Measurements from ENCODE around the gene TBCB. TPM values are rescaled to one million over a fixed set of nuclear protein-coding genes. Genes with fewer than 3 reads are reported as not detected.
"Not testable (repeated sequence)": the region's sequence is repeated elsewhere in the genome, so short reads cannot be mapped to it uniquely, and the experiment has no call there.

The TBCB gene
- total RNA-seq (2014; rRNA removed; shearing (Covaris generic); ENCODE audit: low replicate concordance) = 200 and 242 TPM in 2 replicates

- DNase-seq = peak; percentile 81
- H3K4me3 ChIP-seq (ENCODE audit: low read length) = peak within 1 kb of the TSS; percentile 93
These were observed at the start of gene TBCB for GRCh38 chr19:36115453-36116343. Gene TBCB, plus strand, starts transcription at chr19:36115468. Its CDS starts 93 bp downstream, at chr19:36115561.

GRCh38 chr19:36067681-36068080 lies 47.6 kb upstream of the TBCB start:
- Histone ChIP-seq H2AFZ (ENCODE audit: low read length) (no peak overlapping the region), H3K9me3 (ENCODE audit: low read length) (no peaks in the 10 kb centered on the region), H3K9ac (ENCODE audit: low read length) (no peak overlapping the region), H4K20me1 (ENCODE audit: insufficient read depth, low read depth, low read length) (no peaks in the 10 kb centered on the region), H3K27ac (ENCODE audit: low read length) (no peak overlapping the region), H3K36me3 (ENCODE audit: insufficient read depth, low read length) (peaks cover 35% of the 10 kb centered on the region), H3K79me2 (ENCODE audit: low read length) (peaks cover 15% of the 10 kb centered on the region), H3K27me3 (ENCODE audit: low read length) (no peaks in the 10 kb centered on the region), H3K9me2 (replicated peaks; ENCODE audit: insufficient read depth, low read length) (no peaks in the 10 kb centered on the region), H3K4me1 (ENCODE audit: low read length) (peaks cover 4% of the 10 kb centered on the region; the same call in 1 of the 2 replicates), H3K4me3 (ENCODE audit: low read length) (no peak overlapping the region), H3K4me2 (ENCODE audit: low read depth, low read length, poor library complexity, severe bottlenecking) (no peak overlapping the region)
- no peak for DNase-seq

More at GRCh38 chr19:36115453-36116343, at the start of gene TBCB:
- peaks cover 9% of the 10 kb centered on the region; the same call in 1 of the 2 replicates for H3K36me3 ChIP-seq (ENCODE audit: insufficient read depth, low read length)
- peak within 1 kb of the TSS; percentile 92; the same call in 1 of the 2 replicates for H2AFZ ChIP-seq (ENCODE audit: low read length)
- H3K9me2 ChIP-seq (replicated peaks; ENCODE audit: insufficient read depth, low read length) = no peaks in the 10 kb centered on the region
- H3K27me3 ChIP-seq (ENCODE audit: low read length) = no peaks in the 10 kb centered on the region
- H3K9ac ChIP-seq (ENCODE audit: low read length) = peak within 1 kb of the TSS; percentile 86
- peaks cover 25% of the 10 kb centered on the region for H3K79me2 ChIP-seq (ENCODE audit: low read length)
- H3K4me2 ChIP-seq (ENCODE audit: low read depth, low read length, poor library complexity, severe bottlenecking) = peak within 1 kb of the TSS; percentile 98
- H3K9me3 ChIP-seq (ENCODE audit: low read length) = no peaks in the 10 kb centered on the region
- H3K27ac ChIP-seq (ENCODE audit: low read length) = peak within 1 kb of the TSS; percentile 85
- peaks cover 40% of the 10 kb centered on the region for H3K4me1 ChIP-seq (ENCODE audit: low read length)
- H4K20me1 ChIP-seq (ENCODE audit: insufficient read depth, low read depth, low read length) = peaks cover 29% of the 10 kb centered on the region; the same call in 1 of the 2 replicates

GRCh38 chr19:36068810-36069499 lies 46.3 kb upstream of the TBCB start:
- not testable (repeated sequence) for H3K4me3 ChIP-seq (ENCODE audit: low read length); H4K20me1 ChIP-seq (ENCODE audit: insufficient read depth, low read depth, low read length); H3K9me2 ChIP-seq (replicated peaks; ENCODE audit: insufficient read depth, low read length); DNase-seq; H2AFZ ChIP-seq (ENCODE audit: low read length); H3K9ac ChIP-seq (ENCODE audit: low read length); H3K27me3 ChIP-seq (ENCODE audit: low read length); H3K9me3 ChIP-seq (ENCODE audit: low read length); H3K4me2 ChIP-seq (ENCODE audit: low read depth, low read length, poor library complexity, severe bottlenecking); H3K79me2 ChIP-seq (ENCODE audit: low read length); H3K4me1 ChIP-seq (ENCODE audit: low read length); H3K27ac ChIP-seq (ENCODE audit: low read length)
- H3K36me3 ChIP-seq (ENCODE audit: insufficient read depth, low read length) = peaks cover 39% of the 10 kb centered on the region

GRCh38 chr19:36072081-36072480 lies 43.2 kb upstream of the TBCB start:
- no peaks in the 10 kb centered on the region for H4K20me1 ChIP-seq (ENCODE audit: insufficient read depth, low read depth, low read length)
- peaks cover 2% of the 10 kb centered on the region; the same call in 1 of the 2 replicates for H3K4me1 ChIP-seq (ENCODE audit: low read length)
- H3K27me3 ChIP-seq (ENCODE audit: low read length) = no peaks in the 10 kb centered on the region
- no peak overlapping the region for H3K27ac ChIP-seq (ENCODE audit: low read length)
- H3K79me2 ChIP-seq (ENCODE audit: low read length) = no peaks in the 10 kb centered on the region
- DNase-seq = no peak
- no peak overlapping the region for H3K9ac ChIP-seq (ENCODE audit: low read length)
- H2AFZ ChIP-seq (ENCODE audit: low read length) = no peak overlapping the region
- no peak overlapping the region for H3K4me2 ChIP-seq (ENCODE audit: low read depth, low read length, poor library complexity, severe bottlenecking)
- H3K36me3 ChIP-seq (ENCODE audit: insufficient read depth, low read length) = peaks cover 29% of the 10 kb centered on the region
- H3K9me2 ChIP-seq (replicated peaks; ENCODE audit: insufficient read depth, low read length) = no peaks in the 10 kb centered on the region
- H3K9me3 ChIP-seq (ENCODE audit: low read length) = no peaks in the 10 kb centered on the region
- no peak overlapping the region for H3K4me3 ChIP-seq (ENCODE audit: low read length)

- no peak overlapping the region for H3K4me3 ChIP-seq (ENCODE audit: low read length)
- no peaks in the 10 kb centered on the region for H3K27me3 ChIP-seq (ENCODE audit: low read length)
- peak; percentile 54 for DNase-seq
- H3K9ac ChIP-seq (ENCODE audit: low read length) = no peak overlapping the region
- H4K20me1 ChIP-seq (ENCODE audit: insufficient read depth, low read depth, low read length) = no peaks in the 10 kb centered on the region
- H3K4me2 ChIP-seq (ENCODE audit: low read depth, low read length, poor library complexity, severe bottlenecking) = no peak overlapping the region
- H2AFZ ChIP-seq (ENCODE audit: low read length) = no peak overlapping the region
- no peaks in the 10 kb centered on the region for H3K79me2 ChIP-seq (ENCODE audit: low read length)
- H3K4me1 ChIP-seq (ENCODE audit: low read length) = peaks cover 2% of the 10 kb centered on the region; the same call in 1 of the 2 replicates
- peaks cover 21% of the 10 kb centered on the region for H3K36me3 ChIP-seq (ENCODE audit: insufficient read depth, low read length)
- no peaks in the 10 kb centered on the region for H3K9me3 ChIP-seq (ENCODE audit: low read length)
- H3K9me2 ChIP-seq (replicated peaks; ENCODE audit: insufficient read depth, low read length) = no peaks in the 10 kb centered on the region
- no peak overlapping the region for H3K27ac ChIP-seq (ENCODE audit: low read length)
These were observed 42.0 kb upstream of the TBCB start for GRCh38 chr19:36073121-36073876.

- peaks cover 8% of the 10 kb centered on the region for H3K79me2 ChIP-seq (ENCODE audit: low read length)
- 0 out of 2 replicates have a peak, but pooled peaks cover 2% of the 10 kb centered on the region for H4K20me1 ChIP-seq (ENCODE audit: insufficient read depth, low read depth, low read length)
- DNase-seq = no peak
- H3K36me3 ChIP-seq (ENCODE audit: insufficient read depth, low read length) = peaks cover 39% of the 10 kb centered on the region
- H3K4me3 ChIP-seq (ENCODE audit: low read length) = no peak overlapping the region
- no peak overlapping the region for H2AFZ ChIP-seq (ENCODE audit: low read length)
- no peak overlapping the region for H3K9ac ChIP-seq (ENCODE audit: low read length)
- no peaks in the 10 kb centered on the region for H3K9me3 ChIP-seq (ENCODE audit: low read length)
- H3K27me3 ChIP-seq (ENCODE audit: low read length) = no peaks in the 10 kb centered on the region
- H3K27ac ChIP-seq (ENCODE audit: low read length) = no peak overlapping the region
- H3K9me2 ChIP-seq (replicated peaks; ENCODE audit: insufficient read depth, low read length) = no peaks in the 10 kb centered on the region
- no peak overlapping the region for H3K4me2 ChIP-seq (ENCODE audit: low read depth, low read length, poor library complexity, severe bottlenecking)
- no peaks in the 10 kb centered on the region for H3K4me1 ChIP-seq (ENCODE audit: low read length)
These were observed 35.8 kb upstream of the TBCB start for GRCh38 chr19:36079389-36079945.

- H3K27ac ChIP-seq (ENCODE audit: low read length) = no peak overlapping the region
- no peak for DNase-seq
- no peak overlapping the region for H2AFZ ChIP-seq (ENCODE audit: low read length)
- H3K4me2 ChIP-seq (ENCODE audit: low read depth, low read length, poor library complexity, severe bottlenecking) = no peak overlapping the region
- H3K27me3 ChIP-seq (ENCODE audit: low read length) = no peaks in the 10 kb centered on the region
- H3K79me2 ChIP-seq (ENCODE audit: low read length) = peaks cover 8% of the 10 kb centered on the region
- H3K4me1 ChIP-seq (ENCODE audit: low read length) = no peaks in the 10 kb centered on the region
- no peaks in the 10 kb centered on the region for H3K9me2 ChIP-seq (replicated peaks; ENCODE audit: insufficient read depth, low read length)
- H3K36me3 ChIP-seq (ENCODE audit: insufficient read depth, low read length) = peaks cover 39% of the 10 kb centered on the region
- H3K9me3 ChIP-seq (ENCODE audit: low read length) = no peaks in the 10 kb centered on the region
- H4K20me1 ChIP-seq (ENCODE audit: insufficient read depth, low read depth, low read length) = 0 out of 2 replicates have a peak, but pooled peaks cover 2% of the 10 kb centered on the region
- H3K9ac ChIP-seq (ENCODE audit: low read length) = no peak overlapping the region
- H3K4me3 ChIP-seq (ENCODE audit: low read length) = no peak overlapping the region
These were observed 33.9 kb upstream of the TBCB start for GRCh38 chr19:36081385-36081784.
